ENCODE measurements around the gene GLIS1. TPM values are rescaled to one million over a fixed set of nuclear protein-coding genes. Genes with fewer than 3 reads are reported as not detected.

The GLIS1 gene
- total RNA-seq, 1 experiment from 2014 or later: 0.39 TPM

GRCh38 chr1:53732409-53732808 lies 6.6 kb downstream of the GLIS1 start (continued):
- TF ChIP-seq CBX3 (IDR thresholded peaks at IDR 0.05; ENCODE audit: low read depth): no peak
- no peak for TF ChIP-seq ZFX (IDR thresholded peaks at IDR 0.05)
- no peak for TF ChIP-seq POLR2A (IDR thresholded peaks at IDR 0.05; ENCODE audit: borderline replicate concordance, extremely low read depth, insufficient read depth, insufficient read length)
- TF ChIP-seq ZNF274 (IDR thresholded peaks at IDR 0.05; ENCODE audit: low read depth, low read length): no peak
- TF ChIP-seq SIN3A (IDR thresholded peaks at IDR 0.05; ENCODE audit: low read depth): no peak

- ChIA-PET CTCF (no interaction called here), POLR2A (no interaction called here), RAD21 (ENCODE audit: low non-redundant PET in 1 of 2, low total read pairs in 2 of 2, uncharacterized antibody in 2 of 2, unreplicated experiment in 2 of 2) (no interaction called here)
- H3K9ac ChIP-seq (ENCODE audit: low read length): no peak overlapping the region
- DNase-seq (ENCODE audit: low read depth, low spot score) (no peak), ATAC-seq (no peak)
- H3K4me2 ChIP-seq (ENCODE audit: low read length): no peak overlapping the region
- BruUV-seq (replicated peaks): no TSS peak
- no peaks in the 10 kb centered on the region for H3K9me2 ChIP-seq (ENCODE audit: insufficient read depth)
- no peak overlapping the region for H3K27ac ChIP-seq (ENCODE audit: low read depth, low read length)
- H3K36me3 ChIP-seq (ENCODE audit: control insufficient read depth in 1 of 2, insufficient read depth in 2 of 2, low read length in 2 of 2): no peaks in the 10 kb centered on the region
- H3K4me1 ChIP-seq (ENCODE audit: control insufficient read depth in 1 of 2, insufficient read depth in 2 of 2, low read length in 2 of 2): no peaks in the 10 kb centered on the region
- H4K20me1 ChIP-seq (ENCODE audit: insufficient read depth): no peaks in the 10 kb centered on the region
- no peaks in the 10 kb centered on the region; the same call in 1 of the 2 replicates for H3K27me3 ChIP-seq (ENCODE audit: insufficient read depth, low read length)
- intact Hi-C loops (cut with micrococcal nuclease): no loop called here
- no peak overlapping the region for H3K4me3 ChIP-seq (replicated peaks in 1 of 2; ENCODE audit: low read depth in 1 of 2, low read length in 2 of 2)
- no peaks in the 10 kb centered on the region for H3K79me2 ChIP-seq (ENCODE audit: insufficient read depth, low read length)
- no peak overlapping the region for H2AFZ ChIP-seq (ENCODE audit: low read depth, low read length, poor library complexity, severe bottlenecking)
- H3K9me3 ChIP-seq (ENCODE audit: control insufficient read depth in 1 of 2, insufficient read depth in 1 of 2, low read depth in 1 of 2, low read length in 2 of 2): no peaks in the 10 kb centered on the region
- no peak for TF ChIP-seq CTCF (IDR thresholded peaks at IDR 0.05 in 2 of 3, conservative IDR thresholded peaks at IDR 0.05 in 1 of 3; ENCODE audit: borderline replicate concordance in 1 of 3, insufficient read depth in 1 of 3, low read depth in 2 of 3, low read length in 2 of 3)
- no peak for TF ChIP-seq POLR2AphosphoS5 (IDR thresholded peaks at IDR 0.05; ENCODE audit: low read depth, low read length)
- no peak for TF ChIP-seq CEBPB (IDR thresholded peaks at IDR 0.05; ENCODE audit: low read depth)
- no peak for TF ChIP-seq SP1 (IDR thresholded peaks at IDR 0.05; ENCODE audit: low read depth)
- TF ChIP-seq REST (IDR thresholded peaks at IDR 0.05; ENCODE audit: low read depth): no peak
- no peak for TF ChIP-seq YY1 (IDR thresholded peaks at IDR 0.05; ENCODE audit: extremely low read depth, insufficient replicate concordance, low read depth, low read length)
- TF ChIP-seq EGR1 (IDR thresholded peaks at IDR 0.05; ENCODE audit: low read depth): no peak
- TF ChIP-seq SRF (IDR thresholded peaks at IDR 0.05; ENCODE audit: low read depth): no peak
- TF ChIP-seq MAX (IDR thresholded peaks at IDR 0.05): no peak
- TF ChIP-seq ZFX (IDR thresholded peaks at IDR 0.05): no peak
- no peak for TF ChIP-seq ATF3 (IDR thresholded peaks at IDR 0.05)
- no peak for TF ChIP-seq ELF1 (IDR thresholded peaks at IDR 0.05; ENCODE audit: borderline replicate concordance, low read depth)
- TF ChIP-seq TCF7L2 (IDR thresholded peaks at IDR 0.05; ENCODE audit: borderline replicate concordance, extremely low read depth, insufficient read depth, insufficient read length): no peak
- no peak for TF ChIP-seq POLR2A (IDR thresholded peaks at IDR 0.05; ENCODE audit: borderline replicate concordance, extremely low read depth, insufficient read depth, insufficient read length)
- TF ChIP-seq CBX3 (IDR thresholded peaks at IDR 0.05; ENCODE audit: low read depth): no peak
- TF ChIP-seq RAD21 (IDR thresholded peaks at IDR 0.05; ENCODE audit: low read depth): no peak
- TF ChIP-seq FOSL1 (IDR thresholded peaks at IDR 0.05; ENCODE audit: low read depth): no peak
- no peak for TF ChIP-seq EZH2 (IDR thresholded peaks at IDR 0.05)
- no peak for TF ChIP-seq SIN3A (IDR thresholded peaks at IDR 0.05; ENCODE audit: low read depth)
Observed at GRCh38 chr1:53731779-53732305, 7.1 kb downstream of the GLIS1 start.
